Activated naive CD8-positive, alpha-beta T cell treated with anti-CD3 and anti-CD28 coated beads for 36 hours (primary cell): Measurements from ENCODE around the gene TAS2R41. TPM values are rescaled to one million over a fixed set of nuclear protein-coding genes. Genes with fewer than 3 reads are reported as not detected.
"Not testable (repeated sequence)": the region's sequence is repeated elsewhere in the genome, so short reads cannot be mapped to it uniquely, and the experiment has no call there.

Experiments used
- DNase-seq: peaks from one replicate; pipeline ENCODE4 v3.0.0; 2021
- H3K27ac Mint-ChIP-seq: one replicate; pipeline ENCODE4 v1.8.0; 2022; ENCODE audit warnings: mild to moderate bottlenecking, moderate library complexity, mixed read lengths
- H3K27me3 Mint-ChIP-seq: one replicate; pipeline ENCODE4 v1.8.0; 2022; ENCODE audit warnings: mild to moderate bottlenecking, mixed read lengths
- H3K36me3 Mint-ChIP-seq: one replicate; pipeline ENCODE4 v1.8.0; 2021; ENCODE audit warnings: mild to moderate bottlenecking, mixed read lengths
- H3K4me1 Mint-ChIP-seq: one replicate; pipeline ENCODE4 v1.8.0; 2021; ENCODE audit warnings: mixed read lengths
- H3K4me3 Mint-ChIP-seq: one replicate; pipeline ENCODE4 v1.8.0; 2022; ENCODE audit warnings: mild to moderate bottlenecking, moderate library complexity, mixed read lengths
- H3K9me3 Mint-ChIP-seq: one replicate; pipeline ENCODE4 v1.8.0; 2022; ENCODE audit warnings: mixed read lengths
- total RNA-seq, 2 experiments: library from RNA; stranded (reverse); gene quantifications; one replicate each; pipeline ENCODE4 v1.2.3, GENCODE V29; 2021

Gene TAS2R41
- total RNA-seq, 2 experiments from 2014 or later = not detected

DNA sequence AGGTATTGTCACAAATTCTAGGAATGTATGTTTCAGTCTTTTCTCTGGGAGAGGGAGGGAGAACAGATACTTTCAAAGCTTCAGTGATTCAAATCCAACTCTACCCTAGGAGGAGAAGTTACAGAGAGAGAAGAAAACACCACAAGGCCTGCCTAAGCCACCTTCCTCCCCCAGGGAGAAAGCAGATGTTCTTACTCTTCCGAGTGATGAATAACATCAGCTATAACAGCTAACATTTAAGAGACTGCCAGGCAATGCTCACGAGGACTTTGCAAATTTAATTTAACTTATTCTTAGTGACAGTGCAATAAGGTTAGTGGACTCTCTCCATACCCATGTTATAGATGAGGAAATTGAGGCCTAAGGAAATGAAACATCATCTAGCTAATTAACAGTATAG lies 36.8 kb downstream of the TAS2R41 start:
- Mint-ChIP-seq H3K9me3 (no peaks in the 10 kb centered on the region), H3K4me3 (no peak overlapping the region), H3K4me1 (peaks cover 8% of the 10 kb centered on the region), H3K27me3 (no peaks in the 10 kb centered on the region), H3K27ac (no peak overlapping the region), H3K36me3 (peaks cover 3% of the 10 kb centered on the region)
- no peak for DNase-seq

GRCh38 chr7:143514995-143515735 lies 37.5 kb downstream of the TAS2R41 start:
- Mint-ChIP-seq H3K27me3 (no peaks in the 10 kb centered on the region), H3K4me3 (no peak overlapping the region), H3K27ac (no peak overlapping the region), H3K36me3 (peaks cover 3% of the 10 kb centered on the region), H3K9me3 (no peaks in the 10 kb centered on the region), H3K4me1 (peaks cover 8% of the 10 kb centered on the region)
- no peak for DNase-seq

GRCh38 chr7:143516981-143517380 lies 39.3 kb downstream of the TAS2R41 start:
- no peak overlapping the region for H3K27ac Mint-ChIP-seq
- no peaks in the 10 kb centered on the region for H3K27me3 Mint-ChIP-seq
- H3K4me1 Mint-ChIP-seq = peaks cover 8% of the 10 kb centered on the region
- H3K9me3 Mint-ChIP-seq = no peaks in the 10 kb centered on the region
- DNase-seq = no peak
- peaks cover 3% of the 10 kb centered on the region for H3K36me3 Mint-ChIP-seq
- no peak overlapping the region for H3K4me3 Mint-ChIP-seq

- no peak overlapping the region for H3K27ac Mint-ChIP-seq
- H3K9me3 Mint-ChIP-seq = no peaks in the 10 kb centered on the region
- peaks cover 3% of the 10 kb centered on the region for H3K36me3 Mint-ChIP-seq
- no peak for DNase-seq
- no peak overlapping the region for H3K4me3 Mint-ChIP-seq
- no peaks in the 10 kb centered on the region for H3K27me3 Mint-ChIP-seq
- H3K4me1 Mint-ChIP-seq = peaks cover 8% of the 10 kb centered on the region
These were observed 40.8 kb downstream of the TAS2R41 start for GRCh38 chr7:143518521-143518920.

GRCh38 chr7:143518941-143519340 lies 41.3 kb downstream of the TAS2R41 start:
- H3K9me3 Mint-ChIP-seq = no peaks in the 10 kb centered on the region
- H3K36me3 Mint-ChIP-seq = peaks cover 3% of the 10 kb centered on the region
- no peaks in the 10 kb centered on the region for H3K27me3 Mint-ChIP-seq
- no peak overlapping the region for H3K27ac Mint-ChIP-seq
- DNase-seq = no peak
- H3K4me1 Mint-ChIP-seq = peaks cover 8% of the 10 kb centered on the region
- H3K4me3 Mint-ChIP-seq = no peak overlapping the region

GRCh38 chr7:143519411-143520131 lies 41.9 kb downstream of the TAS2R41 start:
- no peak for DNase-seq
- peaks cover 3% of the 10 kb centered on the region for H3K36me3 Mint-ChIP-seq
- no peaks in the 10 kb centered on the region for H3K9me3 Mint-ChIP-seq
- H3K27ac Mint-ChIP-seq = no peak overlapping the region
- no peak overlapping the region for H3K4me3 Mint-ChIP-seq
- H3K27me3 Mint-ChIP-seq = no peaks in the 10 kb centered on the region
- H3K4me1 Mint-ChIP-seq = peaks cover 8% of the 10 kb centered on the region

DNA sequence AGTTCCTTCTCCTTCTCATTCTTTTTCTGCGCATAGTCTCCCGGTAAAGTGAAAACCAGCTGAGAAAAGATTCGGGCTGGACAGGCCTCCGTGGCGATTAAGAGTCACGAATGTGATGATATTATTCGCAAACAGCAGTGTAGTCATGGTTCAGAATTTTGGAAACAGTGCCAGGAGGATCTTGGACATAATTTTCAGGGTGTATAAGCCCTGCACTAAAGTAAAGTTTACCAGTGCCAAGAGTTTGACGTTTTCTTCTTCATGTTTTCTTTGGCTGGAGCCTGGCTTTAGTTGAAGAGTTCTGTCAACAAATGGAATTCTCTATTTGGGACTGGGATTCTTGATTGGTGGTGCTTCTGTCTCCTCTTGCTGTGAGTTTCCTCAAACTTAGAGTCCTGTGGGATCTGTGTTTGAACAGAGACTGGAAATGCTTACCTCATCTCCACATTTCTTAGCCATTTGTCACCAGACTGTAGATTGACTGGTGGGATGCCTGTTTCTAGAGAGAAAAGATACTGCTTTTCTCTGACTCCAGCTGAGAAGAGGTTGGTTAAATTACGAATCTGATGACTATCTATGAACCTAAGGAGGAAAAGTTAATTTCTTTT lies 44.7 kb downstream of the TAS2R41 start:
- not testable (repeated sequence) for H3K27me3 Mint-ChIP-seq, H3K9me3 Mint-ChIP-seq, H3K36me3 Mint-ChIP-seq, DNase-seq, H3K4me1 Mint-ChIP-seq, H3K4me3 Mint-ChIP-seq, H3K27ac Mint-ChIP-seq

Other genes with a start within 250 kb of the TAS2R41 start
- 100 to 1,000 TPM; 136 to 137 TPM for gene GSTK1, start 214.4 kb upstream of the TAS2R41 start, total RNA-seq
- 1 to 10 TPM; 2.3 to 2.7 TPM for gene TMEM139, start 192.9 kb upstream of the TAS2R41 start, total RNA-seq
- 10 to 100 TPM; 71.8 to 79.7 TPM for gene CASP2, start 189.5 kb upstream of the TAS2R41 start, total RNA-seq
- under 1 TPM in 1 of 2 experiments, not detected in 1; 0.06 TPM for gene CLCN1, start 161.8 kb upstream of the TAS2R41 start, total RNA-seq
- 1 to 10 TPM; 1.7 to 2.0 TPM for gene FAM131B, start 115.2 kb upstream of the TAS2R41 start, total RNA-seq
- 100 to 1,000 TPM; 116 to 118 TPM for gene ZYX, start 96.5 kb upstream of the TAS2R41 start, total RNA-seq
- 1 to 10 TPM; 2.3 to 3.4 TPM for gene EPHA1, start 69.0 kb upstream of the TAS2R41 start, total RNA-seq
- gene TAS2R60, start 34.4 kb upstream of the TAS2R41 start, total RNA-seq = not detected
- gene CTAGE15, start 93.9 kb downstream of the TAS2R41 start, total RNA-seq = under 1 TPM; 0.20 to 0.52 TPM
- gene TCAF2, start 143.1 kb downstream of the TAS2R41 start, total RNA-seq = 10 to 100 TPM; 31.5 to 31.7 TPM